SIG-M5 (cell line): ENCODE data around the gene ERBB4.

Source experiments
- DNase-seq: peaks from one replicate; lab custom pipeline; 2025; lab: John Stamatoyannopoulos, UW

ERBB4 gene

GRCh38 chr2:211923019-211923418, 615.6 kb downstream of the ERBB4 start:
- no peak for DNase-seq

- DNase-seq, result no peak
Measured at GRCh38 chr2:211903961-211904360, 634.6 kb downstream of the ERBB4 start.

DNA sequence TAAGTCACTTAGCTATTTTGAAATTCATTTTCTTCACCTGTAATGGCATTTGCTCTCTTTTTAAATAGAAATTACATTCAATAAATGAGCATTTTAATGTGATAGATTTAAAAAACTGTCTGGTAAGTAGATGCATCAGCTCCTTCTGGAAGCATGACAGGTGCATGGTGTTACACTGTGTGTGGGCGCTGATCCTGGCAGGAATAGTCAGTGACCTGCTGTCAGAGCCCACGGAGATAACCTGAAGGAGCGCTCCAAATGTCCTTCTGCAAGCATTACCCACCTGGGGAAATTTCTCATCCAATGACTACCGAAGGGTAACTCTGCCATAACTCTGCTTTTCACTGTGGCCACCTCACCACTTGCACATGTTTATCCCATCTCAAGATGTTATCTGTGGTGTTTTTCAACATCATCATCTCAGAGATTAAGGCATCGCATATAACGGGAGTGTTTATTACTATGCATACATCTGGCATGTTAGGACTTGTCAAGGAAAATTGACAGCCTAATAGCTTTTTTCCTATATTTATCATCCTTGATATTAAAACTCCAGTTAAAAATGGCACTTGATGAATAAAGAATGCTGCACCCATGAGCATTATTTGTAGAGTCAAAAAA, 637.3 kb downstream of the ERBB4 start:
- DNase-seq, result no peak

DNA sequence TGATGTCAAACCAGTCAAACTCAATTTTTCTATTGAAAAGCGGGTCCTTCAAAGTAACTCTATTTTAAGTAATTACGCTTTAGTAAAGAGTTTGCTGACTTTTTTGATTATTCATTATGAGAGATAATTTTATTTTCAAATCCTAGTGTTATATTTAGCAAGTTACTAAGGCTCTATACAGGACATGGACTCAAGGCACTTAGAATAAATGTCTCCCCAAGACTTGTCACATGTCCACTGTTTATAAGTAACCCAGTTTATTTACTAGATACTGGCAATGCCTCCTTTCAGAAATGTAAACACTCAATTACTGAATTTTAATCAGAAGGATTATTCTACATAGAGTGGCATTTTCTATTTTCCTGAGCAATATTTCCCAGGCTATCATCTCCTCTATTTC, 638.1 kb downstream of the ERBB4 start:
- no peak for DNase-seq

DNA sequence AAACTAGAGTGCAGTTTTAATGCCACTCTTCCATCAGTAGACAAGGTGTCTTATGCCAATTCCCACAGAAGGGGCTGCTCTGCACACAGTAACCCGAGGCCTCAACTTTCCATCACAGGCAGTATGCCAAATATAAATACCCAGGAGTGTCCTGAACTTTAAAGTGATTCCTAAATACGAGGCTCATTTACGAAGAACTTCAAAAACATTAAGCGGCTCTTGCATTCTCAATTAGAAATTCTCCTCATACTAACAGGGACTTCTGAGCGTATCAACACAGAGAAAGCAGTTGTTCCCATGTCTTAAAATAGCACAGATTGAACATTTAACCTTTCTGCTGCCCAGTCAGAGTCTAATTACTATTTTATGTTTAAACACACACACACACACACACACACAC, 638.6 kb downstream of the ERBB4 start:
- no peak for DNase-seq

- DNase-seq, result no peak
Measured at GRCh38 chr2:211898702-211899101, 639.9 kb downstream of the ERBB4 start.

DNA sequence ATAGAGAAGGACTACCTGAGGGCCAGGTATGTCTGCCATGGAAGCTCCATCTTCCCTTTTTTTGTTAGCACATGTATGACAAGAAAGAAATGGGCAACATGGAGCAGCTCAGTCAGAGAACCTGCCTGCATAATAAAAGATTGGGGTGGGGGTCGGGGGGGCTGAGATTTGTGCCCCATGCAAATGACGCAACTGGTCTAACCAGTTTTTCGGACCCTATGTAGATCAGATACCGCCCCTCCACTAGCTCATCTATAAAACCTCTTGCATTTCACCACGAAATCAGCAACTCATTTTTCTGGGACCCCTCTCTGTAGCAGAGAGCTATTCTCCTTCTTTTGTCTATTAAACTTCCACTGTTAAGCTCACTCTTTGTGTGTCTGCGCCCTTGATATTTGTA, 657.2 kb downstream of the ERBB4 start:
- no peak for DNase-seq

DNA sequence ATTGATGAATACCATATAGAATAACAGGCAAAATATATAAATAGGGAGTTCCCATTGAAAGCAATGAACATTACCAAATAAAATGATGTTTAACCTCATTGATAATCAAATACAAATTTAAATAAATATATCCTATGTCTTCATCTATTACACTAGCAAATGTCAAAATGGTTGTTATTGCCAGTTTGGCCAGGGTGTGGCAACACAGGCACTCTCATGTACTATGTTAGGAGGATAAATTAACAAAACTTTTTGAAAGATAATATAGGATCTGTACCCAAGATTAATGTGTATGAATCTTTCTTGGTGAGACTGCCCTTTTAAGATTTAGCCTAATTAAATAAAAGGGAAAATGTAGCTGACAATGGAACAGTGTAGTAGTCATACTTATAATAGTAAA, 659.3 kb downstream of the ERBB4 start:
- no peak for DNase-seq

DNA sequence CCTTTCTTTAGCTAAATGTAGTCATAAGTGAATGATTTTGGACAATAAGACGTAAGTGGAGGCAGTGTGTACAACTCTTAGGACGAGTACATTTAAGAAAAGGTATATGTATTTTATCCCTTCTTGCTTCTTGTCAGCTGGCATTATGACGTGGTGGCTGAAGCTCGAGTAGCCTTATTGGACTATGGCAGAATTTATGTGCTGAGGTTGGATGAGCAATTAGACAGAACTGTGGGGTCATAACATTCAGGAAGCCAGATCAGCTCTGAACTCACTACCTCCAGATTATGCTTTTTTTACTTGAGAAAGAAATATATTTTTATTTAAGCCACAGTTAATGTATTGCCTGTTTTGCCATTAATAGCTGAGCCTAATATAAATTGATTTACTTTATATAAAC, 661.5 kb downstream of the ERBB4 start:
- DNase-seq, result no peak

DNA sequence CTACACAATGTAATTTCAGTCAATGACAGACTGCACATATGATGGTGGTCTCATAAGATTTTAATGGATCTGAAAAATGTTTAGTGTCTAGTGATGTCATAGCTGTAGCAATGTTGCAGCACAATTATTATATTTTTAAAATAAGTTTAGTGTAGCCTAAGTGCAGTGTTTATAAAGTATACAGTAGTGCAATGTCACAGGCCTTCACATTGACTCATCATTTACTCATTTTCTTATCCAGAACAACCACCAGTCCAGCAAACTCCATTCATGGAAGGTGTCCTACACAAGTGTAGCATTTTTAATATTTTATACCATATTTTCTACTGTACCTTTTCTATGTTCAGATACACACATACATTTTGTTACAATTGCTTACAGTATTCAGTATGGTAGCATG, 663.1 kb downstream of the ERBB4 start:
- no peak for DNase-seq

DNA sequence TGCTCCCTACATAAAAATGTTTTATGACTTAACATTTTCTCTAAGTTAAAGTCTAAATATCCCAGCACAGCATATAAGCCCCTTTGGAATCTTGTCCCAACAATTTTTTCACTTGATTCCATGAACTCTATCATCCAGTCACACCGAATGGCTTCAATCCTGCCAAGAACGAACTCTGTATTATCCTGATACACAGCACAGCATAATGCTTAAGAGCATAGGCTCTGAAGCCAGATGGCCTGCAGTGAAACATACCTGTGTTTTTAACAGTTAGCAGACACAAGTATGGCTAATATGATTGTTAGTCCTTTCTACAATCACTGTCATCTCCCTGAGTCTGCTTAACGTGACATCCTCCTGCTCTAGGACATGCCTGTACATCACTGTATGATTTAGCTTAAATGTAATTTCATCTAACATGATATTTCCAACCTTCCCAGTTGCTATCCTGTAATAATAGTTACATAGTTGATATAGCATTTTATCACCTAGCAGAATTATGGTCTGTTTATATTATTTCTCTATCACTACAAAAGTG, 669.5 kb downstream of the ERBB4 start:
- no peak for DNase-seq

DNA sequence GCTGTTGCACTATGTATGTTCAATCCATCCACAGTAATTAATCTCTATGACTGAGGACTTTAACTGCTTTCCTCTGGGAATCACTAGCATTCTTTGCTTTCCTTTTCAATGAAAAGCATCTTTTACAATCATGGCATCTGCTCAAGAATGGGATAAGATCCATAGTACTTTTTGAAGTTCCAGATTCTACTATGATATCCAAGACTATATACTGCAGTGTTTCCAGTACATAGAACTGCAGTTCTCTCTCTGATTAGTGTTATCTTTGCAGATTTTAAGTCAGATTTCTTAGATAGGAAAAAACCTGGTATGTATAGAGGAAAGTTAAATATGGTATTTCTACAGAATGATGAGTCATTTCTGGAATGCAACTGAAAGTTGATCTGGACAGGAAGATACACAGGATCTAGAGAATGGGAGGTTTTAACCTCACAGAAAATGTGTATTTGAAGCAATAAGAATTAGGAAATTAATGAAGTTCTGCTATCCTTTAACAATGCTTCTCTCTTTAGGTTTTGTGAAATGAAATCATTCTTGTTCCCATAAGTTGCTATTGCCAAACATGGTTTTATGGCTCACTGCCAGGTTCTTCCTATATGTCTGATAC, 670.7 kb downstream of the ERBB4 start:
- no peak for DNase-seq

- DNase-seq, result no peak
Measured at GRCh38 chr2:211864328-211864727, 674.3 kb downstream of the ERBB4 start.

DNA sequence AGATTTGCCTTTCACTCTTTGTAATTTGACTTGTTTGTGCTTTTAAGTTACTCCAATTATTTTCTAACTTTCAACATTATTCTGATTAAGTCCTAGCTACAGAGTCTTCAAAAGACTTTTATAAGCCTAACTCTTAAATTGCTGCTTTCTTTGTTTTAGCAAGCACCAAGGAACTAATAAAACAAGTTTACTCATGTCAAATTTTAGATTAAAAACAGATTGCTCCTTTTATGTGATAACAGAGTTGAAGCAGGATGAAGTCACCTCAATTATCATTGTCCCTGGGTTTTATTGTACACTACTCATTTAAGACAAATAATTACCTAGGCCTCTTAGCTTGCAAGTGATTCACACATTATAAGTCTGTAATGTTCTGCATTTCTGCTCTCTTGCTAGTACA, 678.4 kb downstream of the ERBB4 start:
- no peak for DNase-seq

DNA sequence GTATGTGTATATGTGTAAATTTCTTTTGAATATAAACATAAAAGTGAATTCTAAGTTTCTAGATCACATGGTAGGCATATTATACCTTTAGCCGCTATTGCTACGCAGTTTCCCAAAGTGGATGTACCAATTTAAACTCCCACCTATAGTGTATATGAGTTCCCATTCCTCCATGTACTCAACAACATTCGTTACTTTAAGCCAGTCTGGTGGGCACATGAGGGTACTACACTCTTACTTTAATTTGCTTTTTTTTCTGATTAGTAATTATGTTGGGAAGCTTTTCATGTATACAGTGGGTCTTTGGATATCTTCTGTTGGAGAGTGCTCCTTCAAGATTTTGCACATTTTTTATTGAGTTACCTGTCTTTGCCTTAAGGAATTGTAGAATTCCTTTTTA, 683.8 kb downstream of the ERBB4 start:
- DNase-seq, result no peak

GRCh38 chr2:211846714-211847113, 691.9 kb downstream of the ERBB4 start:
- no peak for DNase-seq

DNA sequence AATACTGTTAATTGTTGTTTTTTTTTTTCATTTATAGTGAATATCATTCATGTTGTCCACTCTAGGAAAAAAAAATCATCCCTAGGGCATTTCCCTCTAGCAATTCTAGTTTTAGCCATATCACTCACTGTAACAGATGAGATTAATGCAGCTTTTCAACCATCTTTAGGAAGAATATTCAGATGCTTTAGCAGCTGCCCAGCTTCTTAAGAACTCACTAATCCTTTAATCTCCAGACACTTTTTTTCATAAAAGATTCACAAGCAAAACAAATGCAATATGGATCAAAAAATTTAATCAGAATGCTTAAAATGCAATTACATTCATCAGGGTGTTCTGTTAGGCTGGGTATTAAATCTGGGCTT, 692.6 kb downstream of the ERBB4 start:
- no peak for DNase-seq

- no peak for DNase-seq
Measured at GRCh38 chr2:211845338-211846035, 693.1 kb downstream of the ERBB4 start.

- DNase-seq, result no peak
Measured at GRCh38 chr2:211837706-211838105, 700.9 kb downstream of the ERBB4 start.

- DNase-seq, result no peak
Measured at GRCh38 chr2:211837206-211837605, 701.4 kb downstream of the ERBB4 start.

DNA sequence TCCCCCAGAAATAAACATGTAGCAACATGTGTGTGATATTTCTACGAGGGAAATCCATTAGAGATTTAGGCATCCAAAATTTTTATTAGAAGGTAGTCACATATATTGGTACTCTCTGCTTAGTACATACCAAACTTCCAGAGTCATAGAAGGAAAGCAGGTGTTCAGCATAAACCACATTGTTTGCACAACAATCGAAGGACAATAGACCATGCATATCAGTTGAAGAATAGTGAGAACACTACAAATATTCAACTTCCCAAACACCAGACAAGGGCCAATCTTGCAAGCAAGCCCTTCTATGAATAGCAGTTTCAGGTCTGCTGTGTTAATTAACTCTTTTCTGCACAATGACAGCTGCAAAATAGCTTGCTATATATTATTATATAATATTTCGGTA, 702.2 kb downstream of the ERBB4 start:
- DNase-seq, result no peak

- DNase-seq, result no peak
Measured at GRCh38 chr2:211835695-211836094, 702.9 kb downstream of the ERBB4 start.

DNA sequence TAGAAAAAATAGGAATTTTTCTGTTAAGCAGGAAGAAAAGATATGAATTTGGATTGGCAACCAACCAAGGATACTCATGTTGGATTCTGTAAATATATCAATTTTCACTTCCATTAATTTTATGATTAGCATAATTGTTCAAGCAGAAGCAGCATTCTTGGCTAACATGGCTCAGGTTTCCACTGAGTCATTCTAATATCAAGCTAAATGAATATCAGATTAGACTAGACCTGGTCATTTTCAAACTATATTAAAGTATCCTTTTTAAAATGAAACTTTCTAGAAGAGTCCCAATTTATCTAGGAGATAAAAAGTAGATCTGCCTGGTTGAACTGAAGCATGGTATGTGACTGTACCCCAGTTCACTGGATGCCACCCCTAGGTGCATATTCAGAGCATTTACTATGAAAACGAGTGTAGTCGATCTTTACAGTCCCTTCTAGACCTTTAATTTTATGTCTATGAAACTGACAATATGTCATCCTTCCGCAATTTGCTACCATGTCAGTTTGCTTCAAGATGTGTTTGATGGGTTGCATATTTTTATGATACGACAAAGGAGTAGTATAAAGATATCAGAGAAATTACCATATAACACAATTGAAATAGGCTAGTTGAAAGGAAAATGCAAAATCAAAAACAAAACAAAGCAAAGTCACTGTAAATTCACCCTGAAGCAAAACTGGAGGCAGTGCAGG, 704.9 kb downstream of the ERBB4 start:
- DNase-seq, result no peak
